ENCODE data around the gene SOST. TPM values are rescaled to one million over a fixed set of nuclear protein-coding genes. Genes with fewer than 3 reads are reported as not detected.

The SOST gene
- total RNA-seq, 1 experiment from 2014 or later = not detected

DNA sequence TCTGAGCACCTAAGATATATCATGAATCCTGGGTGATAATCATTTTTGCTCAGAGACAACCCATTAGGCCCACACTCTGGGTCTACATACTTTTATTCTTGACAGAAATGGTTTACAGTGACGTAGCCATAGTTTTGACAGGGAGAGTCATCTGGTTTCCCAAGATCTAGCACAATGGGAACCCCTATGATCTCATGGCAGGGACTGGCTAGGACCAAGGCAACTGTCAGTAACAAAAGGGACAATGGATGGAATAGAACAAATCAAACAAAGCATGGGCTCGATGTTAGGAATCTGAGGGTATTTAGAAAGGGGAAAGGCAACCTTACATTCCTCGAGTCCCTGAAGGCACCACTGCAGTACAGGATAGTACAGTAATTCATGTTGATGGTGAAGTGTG, 42.1 kb upstream of the SOST start:
- Histone ChIP-seq H3K23me2 (ENCODE audit: insufficient read length, low read depth, low read length, poor library complexity, severe bottlenecking) (no peaks in the 10 kb centered on the region), H2AFZ (ENCODE audit: low read length) (no peak overlapping the region), H3K79me1 (ENCODE audit: insufficient read depth, low read depth, low read length, poor library complexity, severe bottlenecking) (no peaks in the 10 kb centered on the region), H4K91ac (ENCODE audit: insufficient read length, low read depth, low read length) (no peak overlapping the region), H3K23ac (ENCODE audit: insufficient read length, low read depth, low read length) (no peak overlapping the region), H2BK12ac (ENCODE audit: insufficient read length, low read depth, low read length) (no peak overlapping the region), H2BK20ac (ENCODE audit: low read depth, low read length, poor library complexity, severe bottlenecking) (no peak overlapping the region), H3K79me2 (ENCODE audit: insufficient read depth, low read length) (no peaks in the 10 kb centered on the region), H2BK5ac (ENCODE audit: insufficient read length, low read length) (no peak overlapping the region), H3K4me2 (ENCODE audit: insufficient read depth, insufficient read length, low read length) (no peak overlapping the region), H3T11ph (ENCODE audit: low read length) (no peak overlapping the region), H3K4ac (ENCODE audit: low read depth, low read length) (no peak overlapping the region), H3K14ac (ENCODE audit: insufficient read depth, low read length) (no peak overlapping the region), H3K4me1 (ENCODE audit: insufficient read depth, low read length) (peaks cover 13% of the 10 kb centered on the region; the same call in 1 of the 2 replicates), H3K56ac (ENCODE audit: insufficient read length, low read depth, low read length) (no peak overlapping the region), H2AK5ac (ENCODE audit: insufficient read length, low read length) (no peak overlapping the region), H2BK15ac (ENCODE audit: low read depth, low read length) (no peak overlapping the region), H4K8ac (replicated peaks; ENCODE audit: insufficient read length, low read depth, low read length) (no peak overlapping the region), H3K27ac (ENCODE audit: insufficient read length, low read depth, low read length) (no peak overlapping the region), H3K27me3 (ENCODE audit: insufficient read depth, low read length) (no peaks in the 10 kb centered on the region), H4K20me1 (ENCODE audit: control insufficient read depth, insufficient read depth, insufficient read length) (no peaks in the 10 kb centered on the region), H4K5ac (ENCODE audit: insufficient read length, low read depth, low read length) (no peak overlapping the region), H3K9me3 (ENCODE audit: control insufficient read depth, low read depth, low read length) (no peaks in the 10 kb centered on the region), H3K9ac (ENCODE audit: extremely low read depth, insufficient read length, low read length) (no peak overlapping the region), H2BK120ac (ENCODE audit: low read depth, low read length, poor library complexity, severe bottlenecking) (no peak overlapping the region), H3K18ac (ENCODE audit: insufficient read length, low read depth, low read length) (no peak overlapping the region)
- no peak for DNase-seq
- Mint-ChIP-seq H3K9me3 (peaks cover 20 to 29% of the 10 kb centered on the region in 2 experiments; a peak in 4 of 5 replicates), H3K27me3 (ENCODE audit: low read depth) (peaks cover 18% of the 10 kb centered on the region), H3K27ac (no peak overlapping the region), H3K4me1 (peaks cover 33% of the 10 kb centered on the region in 2 experiments), H3K4me3 (no peak overlapping the region), H3K36me3 (ENCODE audit: insufficient read depth in 1 of 3, low read depth in 3 of 3) (peaks cover 2 to 4% (median 2%) of the 10 kb centered on the region in 3 experiments; a peak in 4 of 7 replicates)
- no CpG with 5 or more reads among the region's 3 CpGs for WGBS (ENCODE audit: extremely low coverage, insufficient read length, low lambda C conversion rate)
- TF ChIP-seq, protein P1, sequence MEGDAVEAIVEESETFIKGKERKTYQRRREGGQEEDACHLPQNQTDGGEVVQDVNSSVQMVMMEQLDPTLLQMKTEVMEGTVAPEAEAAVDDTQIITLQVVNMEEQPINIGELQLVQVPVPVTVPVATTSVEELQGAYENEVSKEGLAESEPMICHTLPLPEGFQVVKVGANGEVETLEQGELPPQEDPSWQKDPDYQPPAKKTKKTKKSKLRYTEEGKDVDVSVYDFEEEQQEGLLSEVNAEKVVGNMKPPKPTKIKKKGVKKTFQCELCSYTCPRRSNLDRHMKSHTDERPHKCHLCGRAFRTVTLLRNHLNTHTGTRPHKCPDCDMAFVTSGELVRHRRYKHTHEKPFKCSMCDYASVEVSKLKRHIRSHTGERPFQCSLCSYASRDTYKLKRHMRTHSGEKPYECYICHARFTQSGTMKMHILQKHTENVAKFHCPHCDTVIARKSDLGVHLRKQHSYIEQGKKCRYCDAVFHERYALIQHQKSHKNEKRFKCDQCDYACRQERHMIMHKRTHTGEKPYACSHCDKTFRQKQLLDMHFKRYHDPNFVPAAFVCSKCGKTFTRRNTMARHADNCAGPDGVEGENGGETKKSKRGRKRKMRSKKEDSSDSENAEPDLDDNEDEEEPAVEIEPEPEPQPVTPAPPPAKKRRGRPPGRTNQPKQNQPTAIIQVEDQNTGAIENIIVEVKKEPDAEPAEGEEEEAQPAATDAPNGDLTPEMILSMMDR (conservative IDR thresholded peaks at IDR 0.05) = no peak

All from H9 (cell line).